SH-SY5Y (cell line): ENCODE measurements around the gene COTL1.

Experiments
- GATA2 ChIP-seq: IDR thresholded peaks from 2 replicates; pipeline ENCODE4 v1.6.1; 2011; ENCODE audit warnings: mild to moderate bottlenecking, low read depth, low read length
- GATA3 ChIP-seq: IDR thresholded peaks from 2 replicates; pipeline ENCODE4 v1.6.1; 2011; ENCODE audit warnings: low read depth, mild to moderate bottlenecking, low read length, moderate library complexity

DNA sequence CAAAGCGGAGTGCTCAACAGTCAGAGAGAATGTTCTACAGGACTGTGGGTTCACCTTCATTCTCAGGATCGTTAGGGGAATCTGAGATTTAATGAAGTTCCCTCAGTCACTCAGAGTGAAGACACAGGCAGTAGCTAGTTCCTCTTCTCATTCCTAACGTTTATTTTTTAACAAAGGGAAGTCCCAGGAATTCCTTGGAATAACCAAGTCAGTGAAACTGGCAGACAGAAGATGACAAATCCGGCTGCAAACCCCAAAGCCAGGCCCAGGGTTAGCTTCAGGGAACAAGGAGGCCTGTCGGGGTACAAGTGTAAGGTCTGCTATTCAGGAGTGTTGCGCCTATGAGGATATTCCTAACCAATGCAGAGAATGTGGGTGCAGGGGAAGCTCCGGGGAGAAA lies 42.0 kb downstream of the COTL1 start:
- TF ChIP-seq GATA3 (no peak), GATA2 (no peak)
